Breast epithelium (tissue), 3 donors: ENCODE data around the gene DIO1. TPM values are rescaled to one million over a fixed set of nuclear protein-coding genes. Genes with fewer than 3 reads are reported as not detected.

Source experiments
- total RNA-seq, 3 donors: library from RNA; depleted of rRNA; stranded (reverse); fragments of >200 nt; gene quantifications; one replicate each; pipeline ENCODE4 v1.1.0, GENCODE V29; 2016

The DIO1 gene
- total RNA-seq, 3 donors from 2014 or later, result 0.59 to 8.2 TPM; not detected in 1

Other genes starting within 250 kb of the DIO1 start
- 1 to 10 TPM in 1 of 3 donors, under 1 TPM in 2; 0.16 to 2.0 (median 0.59) TPM for gene GLIS1, start 155.0 kb upstream of the DIO1 start, total RNA-seq
- 10 to 100 TPM; 10.9 to 18.4 (median 12.8) TPM for gene NDC1, start 55.9 kb upstream of the DIO1 start, total RNA-seq
- gene YIPF1, start 4.4 kb upstream of the DIO1 start, total RNA-seq, result 10 to 100 TPM; 21.3 to 43.6 (median 40.7) TPM
- gene IFT25, start 51.5 kb downstream of the DIO1 start, total RNA-seq, result 10 to 100 TPM; 20.8 to 27.7 (median 23.3) TPM
- 10 to 100 TPM; 11.2 to 20.0 (median 17.7) TPM for gene LRRC42, start 52.2 kb downstream of the DIO1 start, total RNA-seq
- gene LDLRAD1, start 124.0 kb downstream of the DIO1 start, total RNA-seq, result not detected
- 100 to 1,000 TPM; 348 to 498 (median 388) TPM for gene TMEM59, start 159.0 kb downstream of the DIO1 start, total RNA-seq
- gene TCEANC2, start 159.4 kb downstream of the DIO1 start, total RNA-seq, result 1 to 10 TPM; 4.3 to 6.1 (median 5.9) TPM